Kidney glomerular epithelial cell (primary cell): ENCODE measurements around the gene SYT7.

ENCODE experiments used
- DNase-seq: peaks from one replicate; lab custom pipeline; 2025; lab: John Stamatoyannopoulos, UW

SYT7 gene

GRCh38 chr11:61581030-61581928 lies at the start of gene SYT7:
TSS of gene SYT7 (minus strand) at chr11:61581076. CDS start at chr11:61580820, 256 bp downstream.
- peak; percentile 84 for DNase-seq

GRCh38 chr11:61630089-61630488 lies 49.2 kb upstream of the SYT7 start:
- DNase-seq = no peak

GRCh38 chr11:61629082-61629833 lies 48.4 kb upstream of the SYT7 start:
- no peak for DNase-seq

- no peak for DNase-seq
Observed at GRCh38 chr11:61628662-61628970, 47.7 kb upstream of the SYT7 start.

GRCh38 chr11:61627850-61628661 lies 47.2 kb upstream of the SYT7 start:
- DNase-seq = peak; percentile 67

- DNase-seq = peak; percentile 27
Observed at GRCh38 chr11:61626580-61627380, 45.9 kb upstream of the SYT7 start.

GRCh38 chr11:61625525-61625924 lies 44.6 kb upstream of the SYT7 start:
- DNase-seq = no peak

- no peak for DNase-seq
Observed at GRCh38 chr11:61621917-61622585, 41.2 kb upstream of the SYT7 start.

GRCh38 chr11:61619471-61620226 lies 38.8 kb upstream of the SYT7 start:
- DNase-seq = no peak

GRCh38 chr11:61618978-61619377 lies 38.1 kb upstream of the SYT7 start:
- no peak for DNase-seq

GRCh38 chr11:61617515-61617914 lies 36.6 kb upstream of the SYT7 start:
- no peak for DNase-seq

- no peak for DNase-seq
Observed at GRCh38 chr11:61616434-61616833, 35.6 kb upstream of the SYT7 start.

- peak; percentile 41 for DNase-seq
Observed at GRCh38 chr11:61614782-61615181, 33.9 kb upstream of the SYT7 start.

GRCh38 chr11:61613870-61614269 lies 33.0 kb upstream of the SYT7 start:
- DNase-seq = no peak

GRCh38 chr11:61613051-61613450 lies 32.2 kb upstream of the SYT7 start:
- no peak for DNase-seq

- DNase-seq = no peak
Observed at GRCh38 chr11:61611309-61611708, 30.4 kb upstream of the SYT7 start.

- DNase-seq = no peak
Observed at GRCh38 chr11:61610905-61611304, 30.0 kb upstream of the SYT7 start.

- DNase-seq = no peak
Observed at GRCh38 chr11:61609980-61610366, 29.1 kb upstream of the SYT7 start.

GRCh38 chr11:61609000-61609979 lies 28.4 kb upstream of the SYT7 start:
- DNase-seq = no peak
